ENCODE data around the gene FAM107B. TPM values are rescaled to one million over a fixed set of nuclear protein-coding genes. Genes with fewer than 3 reads are reported as not detected.
A peak's percentile ranks its signal among the peaks of the same experiment; 100 is the strongest.

FAM107B gene
- total and polyA plus RNA-seq, 2 of the 4 experiments (the other 2 are of a cell fraction) = 26.4 to 27.1 TPM

GRCh38 chr10:14562218-14563075, 212.2 kb downstream of the FAM107B start:
- peak overlapping the region in 1 of 2 experiments; percentile 56; a peak in 2 of 4 replicates for H4K8ac ChIP-seq (ENCODE audit: low read depth in 2 of 2, low read length in 2 of 2)
- H3K4ac ChIP-seq (ENCODE audit: low read depth, low read length) = no peak overlapping the region
- H4K20me1 ChIP-seq (ENCODE audit: insufficient read depth, low read length) = peaks cover 81% of the 10 kb centered on the region
- H2BK5ac ChIP-seq (ENCODE audit: low read depth, low read length, poor library complexity, severe bottlenecking) = peak overlapping the region; percentile 13
- H3K27ac ChIP-seq (ENCODE audit: insufficient read depth, low read length) = no peak overlapping the region
- H3K14ac ChIP-seq (replicated peaks; ENCODE audit: low read depth, low read length) = 0 out of 2 replicates have a peak overlapping the region, but pooled peaks have one; percentile 25
- H3K23ac ChIP-seq (ENCODE audit: low read depth, low read length) = peak overlapping the region; percentile 20; the same call in 1 of the 2 replicates
- H3K4me3 ChIP-seq (ENCODE audit: insufficient read depth, low read depth, low read length) = no peak overlapping the region
- H2AFZ ChIP-seq (replicated peaks; ENCODE audit: low read length, poor library complexity) = no peak overlapping the region
- intact Hi-C loops (cut with micrococcal nuclease) = no loop called here
- peaks cover 20% of the 10 kb centered on the region for H3K4me1 ChIP-seq (ENCODE audit: control insufficient read depth, insufficient read depth, low read length)
- peaks cover 3% of the 10 kb centered on the region; the same call in 1 of the 2 replicates for H3K9me3 ChIP-seq (ENCODE audit: control insufficient read depth, insufficient read depth, low read length)
- H4K5ac ChIP-seq (ENCODE audit: low read depth, low read length) = peak overlapping the region; percentile 63; the same call in 1 of the 2 replicates
- DNase-seq (no peak), ATAC-seq (ENCODE audit: low read depth) (no peak)
- ChIA-PET CTCF (no interaction called here), POLR2A (ENCODE audit: unreplicated experiment) (interaction anchor here (0.7 kb wide), 1 partner anchor 12 kb away, joined by 3 read pairs; no protein-coding TSS in a partner anchor)
- no peak overlapping the region for H3K9ac ChIP-seq (ENCODE audit: low read depth, low read length)
- H4K91ac ChIP-seq (ENCODE audit: insufficient read depth, low read depth, low read length) = no peak overlapping the region
- H3K18ac ChIP-seq (ENCODE audit: low read depth, low read length) = no peak overlapping the region
- H3K36me3 ChIP-seq (ENCODE audit: control insufficient read depth, insufficient read depth, low read length) = peaks cover 16% of the 10 kb centered on the region
- in situ Hi-C loops (cut with MboI; ENCODE audit: low sequenced_read_pairs) = no loop called here
- H3K79me1 ChIP-seq (ENCODE audit: low read depth in 1 of 2, low read length in 2 of 2) = peaks cover 33 to 81% of the 10 kb centered on the region in 2 experiments
- H2BK15ac ChIP-seq (ENCODE audit: low read depth, low read length) = no peak overlapping the region
- no peak overlapping the region for H2AK9ac ChIP-seq (replicated peaks; ENCODE audit: low read depth, low read length, poor library complexity)
- dilution Hi-C loops (cut with HindIII; ENCODE audit: low sequenced_read_pairs, unreplicated experiment) = no loop called here
- H2BK20ac ChIP-seq (ENCODE audit: low read depth, low read length) = no peak overlapping the region
- TF ChIP-seq MXI1 (IDR thresholded peaks at IDR 0.05; ENCODE audit: borderline replicate concordance, low read depth, low read length) = no peak
- no peak for TF ChIP-seq POLR2A (IDR thresholded peaks at IDR 0.05; ENCODE audit: low read depth, low read length)
- TF ChIP-seq BHLHE40 (IDR thresholded peaks at IDR 0.05; ENCODE audit: low read depth, low read length) = no peak
- no peak for TF ChIP-seq ELK1 (IDR thresholded peaks at IDR 0.05; ENCODE audit: borderline replicate concordance, low read depth, low read length)
- no peak for TF ChIP-seq MAZ (IDR thresholded peaks at IDR 0.05; ENCODE audit: borderline replicate concordance, low read depth, low read length)
- no peak for TF ChIP-seq USF2 (IDR thresholded peaks at IDR 0.05; ENCODE audit: low read depth, low read length)
- TF ChIP-seq RAD21 (IDR thresholded peaks at IDR 0.05; ENCODE audit: low read length) = no peak
- no peak for TF ChIP-seq CTCF (conservative IDR thresholded peaks at IDR 0.05; ENCODE audit: low read depth, low read length)
- no peak for TF ChIP-seq CHD1 (IDR thresholded peaks at IDR 0.05; ENCODE audit: low read depth, low read length)
- TF ChIP-seq MAFK (IDR thresholded peaks at IDR 0.05; ENCODE audit: low read depth, low read length) = no peak
- no peak for TF ChIP-seq RCOR1 (IDR thresholded peaks at IDR 0.05; ENCODE audit: insufficient replicate concordance, low read length)
- no peak for TF ChIP-seq SMC3 (IDR thresholded peaks at IDR 0.05; ENCODE audit: low read depth, low read length)
- TF ChIP-seq CEBPB (IDR thresholded peaks at IDR 0.05; ENCODE audit: low read depth, low read length) = no peak
- TF ChIP-seq NFE2L2 (IDR thresholded peaks at IDR 0.05; ENCODE audit: low read depth, low read length) = no peak
- H3K4me2 ChIP-seq (ENCODE audit: low read depth, low read length) = no peak overlapping the region
- no peak overlapping the region for H3K56ac ChIP-seq (ENCODE audit: extremely low read depth, insufficient read depth, low read length)
- no peak overlapping the region for H2AK5ac ChIP-seq (ENCODE audit: low read depth, low read length)
- no TSS peak for BruUV-seq (replicated peaks)
- no peaks in the 10 kb centered on the region for H3K27me3 ChIP-seq (ENCODE audit: control insufficient read depth, insufficient read depth, low read length)
- H3K9me1 ChIP-seq (ENCODE audit: insufficient read depth, low read length) = peaks cover 31% of the 10 kb centered on the region
- 95% methylated on average over 2 of the region's 4 CpGs; no CpG with 5 or more reads in 1 of the 2 experiments for WGBS, 2 experiments (ENCODE audit: extremely low coverage in 2 of 2, insufficient read length in 1 of 2)
- H2BK120ac ChIP-seq (ENCODE audit: low read depth, low read length) = no peak overlapping the region

Measured in IMR-90 (cell line).